SK-N-MC (cell line): ENCODE results near the gene PLS1.

Experiments used
- DNase-seq: peaks from one replicate; pipeline ENCODE4 v3.0.0-alpha.2; 2011; ENCODE audit warnings: low read depth, low spot score
- H3K27ac ChIP-seq: fragments of 200-600 bp; sonication (generic); 2 replicates; pipeline ENCODE4 v1.5.1; 2016; ENCODE audit warnings: mixed run types
- H3K36me3 ChIP-seq: fragments of 200-600 bp; sonication (generic); 2 replicates; pipeline ENCODE4 v1.6.1; 2017; ENCODE audit warnings: antibody characterized with exemption, low read length, mixed read lengths; ENCODE audit not compliant: insufficient read depth
- H3K4me3 ChIP-seq: fragments of 200-600 bp; sonication (generic); 2 replicates; pipeline ENCODE4 v1.5.1; 2016
- H3K9ac ChIP-seq: fragments of 200-600 bp; sonication (generic); 2 replicates; pipeline ENCODE4 v1.8.0; 2017; ENCODE audit warnings: mixed run types, mixed read lengths; ENCODE audit not compliant: insufficient read length
- H3K9me3 ChIP-seq: fragments of 200-600 bp; sonication (generic); 2 replicates; pipeline ENCODE4 v1.6.1; 2017; ENCODE audit warnings: low read depth, mild to moderate bottlenecking, antibody characterized with exemption, low read length, moderate library complexity, mixed read lengths
- FOXP2 ChIP-seq: optimal IDR thresholded peaks from 2 replicates; pipeline ENCODE3; 2011; ENCODE audit warnings: mild to moderate bottlenecking, moderate library complexity; ENCODE audit not compliant: insufficient read depth; ENCODE audit errors: extremely low read length, control extremely low read depth

The PLS1 gene

GRCh38 chr3:142754494-142754893, 158.3 kb downstream of the PLS1 start:
- H3K9me3 ChIP-seq, result no peaks in the 10 kb centered on the region
- no peak for TF ChIP-seq FOXP2
- H3K9ac ChIP-seq, result no peak overlapping the region
- no peaks in the 10 kb centered on the region for H3K36me3 ChIP-seq
- no peak for DNase-seq
- no peak overlapping the region for H3K27ac ChIP-seq
- no peak overlapping the region for H3K4me3 ChIP-seq
